GM21619 (cell line): Measurements from ENCODE around the gene OR51F2.
"Not testable (repeated sequence)": the region's sequence is repeated elsewhere in the genome, so short reads cannot be mapped to it uniquely, and the experiment has no call there.

Experiments used
- ATAC-seq: cut with Tn5 transposase; IDR thresholded peaks from one replicate; pipeline ENCODE4 v1.9.1; 2021; ENCODE audit not compliant: unreplicated experiment

The OR51F2 gene

DNA sequence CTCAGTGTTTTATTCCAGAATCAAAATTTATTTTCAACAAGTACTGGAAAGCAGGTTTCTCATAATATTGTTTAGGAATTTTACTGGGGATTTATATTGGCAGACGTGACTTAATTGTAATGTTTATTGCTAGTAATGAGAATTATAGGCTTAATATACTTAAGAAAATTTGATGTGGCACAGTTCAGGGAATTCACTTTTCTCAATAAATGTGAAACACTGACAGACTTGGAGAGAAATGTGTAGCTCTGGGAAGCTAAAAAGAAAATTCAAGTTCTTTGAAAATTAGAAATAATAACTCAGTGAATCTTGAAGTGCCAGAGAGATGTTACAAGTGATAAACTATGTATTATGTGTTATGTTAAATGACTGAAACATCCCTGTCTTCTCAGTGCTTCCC lies at the start of gene OR51F2:
Gene OR51F2 (plus strand): TSS at position 301 of the 400 bp plus-strand sequence. CDS start 101 bp downstream, outside the sequence.
- no peak for ATAC-seq

DNA sequence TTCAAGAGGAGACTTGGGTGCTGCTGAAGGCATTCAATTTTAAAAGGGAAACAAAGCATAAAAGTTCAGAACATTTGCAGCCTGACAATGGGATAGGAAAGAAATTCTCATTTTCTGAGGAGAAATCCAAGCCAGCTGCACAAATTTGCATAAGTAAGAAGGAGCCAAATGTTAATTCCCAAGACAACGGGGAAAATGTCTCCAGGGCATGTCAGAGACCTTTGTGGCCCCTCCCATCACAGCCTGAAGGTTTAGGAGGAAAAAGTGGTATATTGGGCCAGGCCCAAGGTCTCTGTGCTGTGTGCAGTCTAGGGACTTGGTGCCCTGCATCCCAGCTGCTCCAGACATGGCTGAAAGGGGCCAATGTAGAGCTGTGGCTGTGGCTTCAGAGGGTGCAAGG lies 38.7 kb upstream of the OR51F2 start:
- no peak for ATAC-seq

DNA sequence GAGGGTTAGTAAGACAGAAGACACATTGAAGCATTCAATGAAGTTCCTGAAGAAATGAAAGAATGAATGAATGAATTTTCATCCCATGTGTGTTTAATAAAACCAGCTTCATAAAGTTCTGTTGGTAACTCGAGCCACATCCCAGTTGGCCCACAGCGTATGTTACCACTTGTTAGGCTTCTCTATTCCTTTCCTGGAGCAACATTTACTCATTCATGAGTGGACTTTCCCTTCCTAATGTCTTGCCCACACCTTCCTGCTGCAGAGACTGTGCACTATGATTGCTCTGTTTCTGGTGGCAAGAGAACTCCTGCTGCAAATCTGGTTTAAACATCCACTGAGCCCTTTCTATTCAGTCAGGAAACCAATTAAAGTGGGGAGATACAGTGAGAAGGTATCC lies 23.9 kb upstream of the OR51F2 start:
- ATAC-seq = no peak

DNA sequence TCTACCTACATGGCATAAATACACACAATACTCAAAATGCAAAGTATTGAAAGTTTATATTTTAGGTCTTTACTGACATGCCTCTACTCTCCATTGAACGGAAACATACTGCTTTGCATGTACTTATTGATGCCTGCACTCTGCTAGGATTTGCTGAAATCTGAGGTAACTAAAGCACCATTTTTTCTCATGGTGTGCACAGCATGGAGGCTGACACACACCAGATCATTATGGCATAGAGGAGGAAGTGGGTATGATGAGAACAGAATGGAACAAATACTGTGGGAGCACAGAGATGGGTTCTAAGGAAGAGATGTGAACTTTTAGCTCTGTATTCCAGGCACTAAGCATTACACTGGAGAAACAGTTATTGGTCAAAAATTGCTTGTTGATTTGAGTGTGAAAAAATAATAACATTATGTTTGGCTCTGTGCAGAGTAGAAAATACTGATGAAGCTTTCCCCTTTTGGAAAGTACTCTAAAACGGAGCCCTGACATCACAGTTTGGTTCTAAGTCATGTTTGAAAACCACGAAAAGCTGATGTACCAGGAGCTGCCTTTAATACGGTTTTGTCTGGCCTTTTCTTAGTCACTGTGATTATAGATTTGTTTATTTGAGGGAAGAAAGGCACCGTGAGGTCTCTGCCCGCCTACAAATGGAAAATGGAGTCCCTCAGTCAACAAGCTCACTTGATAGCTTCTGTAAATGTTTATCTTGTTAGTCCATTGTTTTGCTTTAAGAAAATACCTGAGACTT lies 22.5 kb upstream of the OR51F2 start:
- no peak for ATAC-seq

DNA sequence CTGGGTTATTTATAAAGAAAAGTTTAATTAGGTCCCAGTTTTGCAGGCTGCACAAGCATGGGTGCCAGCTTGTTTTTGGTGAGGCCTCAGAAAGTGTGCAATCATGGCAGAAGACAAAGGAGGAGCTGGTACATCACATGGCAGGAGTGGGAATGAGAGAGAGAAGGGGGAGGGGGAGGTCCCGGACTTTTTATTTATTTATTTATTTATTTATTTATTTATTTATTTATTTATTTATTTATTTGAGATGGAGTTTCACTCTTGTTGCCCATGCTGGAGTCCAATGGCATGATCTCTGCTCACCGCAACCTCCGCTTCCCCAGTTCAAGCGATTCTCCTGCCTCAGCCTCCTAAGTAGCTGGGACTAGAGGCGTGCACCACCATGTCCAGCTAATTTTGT lies 19.8 kb upstream of the OR51F2 start:
- ATAC-seq = not testable (repeated sequence)

DNA sequence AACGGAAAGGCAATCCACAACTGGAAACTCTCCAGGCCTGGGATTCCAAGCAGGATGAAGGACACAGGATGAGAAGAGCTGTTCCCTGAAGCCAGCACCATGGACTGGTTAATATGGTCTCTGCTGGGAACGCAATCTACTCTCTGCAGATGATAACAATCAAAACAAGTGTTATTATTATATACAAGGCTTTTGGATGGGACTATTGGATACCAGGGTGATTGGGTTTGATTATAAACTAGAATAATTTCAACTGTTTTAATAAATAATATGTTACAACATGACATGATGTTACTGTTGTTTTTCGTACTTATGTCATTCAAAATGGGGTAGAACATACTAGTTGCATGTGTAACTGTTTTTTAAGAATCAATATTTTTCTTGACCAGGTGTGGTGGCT lies 16.8 kb upstream of the OR51F2 start, which contains the start of gene OR52R1:
Gene OR52R1 (minus strand): TSS at position 101 of the 400 bp plus-strand sequence. CDS start 0 bp downstream, at position 101.
- ATAC-seq = no peak

DNA sequence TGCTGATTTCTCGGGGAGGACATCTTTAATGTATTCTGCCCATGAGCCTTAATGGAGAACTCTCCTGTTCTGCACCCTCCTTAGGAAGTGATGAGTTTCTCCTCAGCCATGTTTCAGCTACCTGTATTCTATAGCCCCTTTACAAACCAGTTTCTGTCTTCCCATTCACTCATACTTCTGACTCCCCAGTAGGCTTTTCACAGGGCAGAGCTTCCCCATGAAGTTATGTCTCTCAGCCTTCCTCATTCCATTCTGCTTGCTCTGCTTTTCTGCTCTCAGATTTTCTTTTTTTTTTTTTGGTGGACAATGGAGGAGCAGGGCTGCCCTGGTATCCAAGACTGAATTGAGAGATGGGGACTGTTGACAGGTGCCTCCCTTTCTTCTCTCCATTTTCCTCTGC lies 12.6 kb upstream of the OR51F2 start:
- ATAC-seq = no peak

DNA sequence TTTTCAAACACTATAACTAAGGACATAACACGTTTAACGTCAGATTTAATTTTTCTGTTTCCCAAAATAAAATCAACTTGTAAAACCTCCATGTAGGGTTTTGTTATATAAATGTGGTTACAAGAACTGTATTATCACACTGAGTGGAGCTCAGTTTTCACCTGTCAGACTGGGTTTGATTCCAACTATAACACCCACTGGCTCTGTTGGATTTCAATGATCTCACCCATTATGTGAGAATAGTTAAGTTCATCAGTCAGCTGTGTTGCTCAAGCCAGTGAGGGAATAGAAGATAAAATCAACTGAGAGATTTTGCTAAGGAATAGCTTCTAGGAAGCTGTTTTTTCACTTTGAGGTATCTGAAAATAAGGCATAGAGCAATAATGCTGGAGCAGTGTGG lies 11.9 kb upstream of the OR51F2 start:
- ATAC-seq = no peak

DNA sequence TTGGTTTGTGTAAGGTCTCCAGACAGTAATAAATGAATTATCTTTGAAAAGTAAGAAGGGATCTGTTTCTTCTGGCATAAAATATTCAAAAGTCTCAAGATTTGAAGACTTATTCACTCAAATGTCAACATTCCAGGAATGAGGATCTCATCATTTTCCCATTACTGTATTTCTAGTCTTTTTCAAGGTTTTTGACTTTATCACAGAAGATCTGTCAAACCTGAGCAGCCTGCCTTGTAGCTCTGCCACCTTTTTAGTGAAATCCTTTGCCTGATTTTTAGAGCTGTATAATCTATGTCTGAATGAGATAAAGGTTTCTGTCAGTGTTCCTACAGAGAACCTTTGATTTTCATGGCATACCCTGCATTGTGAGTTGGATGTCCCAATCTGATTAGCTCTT lies 4.0 kb downstream of the OR51F2 start:
- no peak for ATAC-seq

GRCh38 chr11:4826425-4826824 lies 5.3 kb downstream of the OR51F2 start:
- no peak for ATAC-seq

DNA sequence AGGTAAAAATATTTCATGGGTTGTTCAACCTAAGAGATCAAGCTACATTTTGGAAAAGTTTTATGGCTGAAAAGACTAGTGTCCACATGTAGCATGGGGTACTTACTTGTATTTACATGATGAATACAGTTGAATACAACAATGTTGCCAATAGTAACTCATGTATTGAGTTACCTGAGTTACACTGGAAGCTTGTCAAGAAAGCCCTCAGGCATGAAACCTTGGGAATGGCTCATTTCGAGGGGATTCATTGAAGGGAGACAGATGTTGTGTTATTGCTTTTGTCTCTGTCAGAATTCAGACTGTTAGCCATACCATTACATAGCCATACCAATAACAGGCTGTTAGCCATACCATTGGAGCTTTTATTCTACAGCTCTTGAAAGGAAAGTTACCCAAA lies 9.2 kb downstream of the OR51F2 start:
- ATAC-seq = no peak

- ATAC-seq = no peak
These were observed 9.8 kb downstream of the OR51F2 start for GRCh38 chr11:4830909-4831308.

GRCh38 chr11:4839851-4840549 lies 18.9 kb downstream of the OR51F2 start:
- no peak for ATAC-seq

DNA sequence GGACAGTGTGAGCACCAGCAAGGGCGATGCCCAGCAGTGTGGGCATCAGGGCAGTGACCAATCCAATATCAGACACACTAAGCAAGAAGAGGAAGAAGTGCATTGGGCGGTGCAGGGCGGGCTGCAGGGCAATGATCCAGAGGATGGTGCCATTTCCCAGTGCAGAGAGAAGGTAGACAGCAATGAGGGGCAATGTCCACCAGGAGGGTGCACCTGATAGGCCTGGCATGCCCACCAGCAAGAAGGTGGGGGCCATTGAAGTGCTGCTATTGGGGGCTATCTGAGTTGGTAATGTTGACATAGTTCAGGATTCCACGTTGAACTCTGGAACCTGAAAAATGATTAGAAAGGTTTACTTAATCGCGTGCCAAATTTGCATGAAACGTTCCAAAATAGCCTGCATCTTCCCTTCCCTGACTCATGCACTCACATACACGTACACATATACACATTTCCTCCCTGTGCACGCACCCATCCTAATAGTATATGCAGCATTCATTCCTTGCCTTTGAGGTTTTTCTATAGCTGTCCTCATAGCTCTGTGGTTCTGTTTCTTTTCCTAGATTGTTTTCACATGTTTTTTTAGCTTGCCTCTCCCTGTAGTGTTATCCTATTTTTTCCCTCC lies 27.9 kb downstream of the OR51F2 start, which contains the start of gene OR51S1:
Gene OR51S1 (minus strand): TSS at position 301 of the 625 bp plus-strand sequence. CDS start 0 bp downstream, at position 301.
- ATAC-seq = no peak

DNA sequence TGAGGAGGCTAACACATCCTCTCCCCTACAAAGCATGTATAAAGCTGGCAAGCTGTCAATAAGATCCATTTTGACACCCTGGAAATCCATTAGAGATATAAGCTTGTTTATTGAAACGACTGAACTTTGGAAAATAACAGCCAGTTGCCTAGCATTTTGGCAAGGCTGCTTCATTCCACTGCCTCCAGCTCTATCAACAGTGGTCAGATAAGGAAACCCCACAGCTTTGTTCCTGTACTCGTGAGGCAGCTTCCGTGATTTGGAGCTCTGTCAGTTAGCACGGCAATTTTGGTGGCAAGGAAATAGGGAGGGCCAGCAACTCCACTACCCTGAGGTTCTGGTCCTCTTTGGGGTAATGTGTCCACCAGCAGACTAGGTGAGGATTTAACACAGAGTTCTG lies 29.9 kb downstream of the OR51F2 start:
- no peak for ATAC-seq

- ATAC-seq = not testable (repeated sequence)
These were observed 33.2 kb downstream of the OR51F2 start for GRCh38 chr11:4854286-4854685.

DNA sequence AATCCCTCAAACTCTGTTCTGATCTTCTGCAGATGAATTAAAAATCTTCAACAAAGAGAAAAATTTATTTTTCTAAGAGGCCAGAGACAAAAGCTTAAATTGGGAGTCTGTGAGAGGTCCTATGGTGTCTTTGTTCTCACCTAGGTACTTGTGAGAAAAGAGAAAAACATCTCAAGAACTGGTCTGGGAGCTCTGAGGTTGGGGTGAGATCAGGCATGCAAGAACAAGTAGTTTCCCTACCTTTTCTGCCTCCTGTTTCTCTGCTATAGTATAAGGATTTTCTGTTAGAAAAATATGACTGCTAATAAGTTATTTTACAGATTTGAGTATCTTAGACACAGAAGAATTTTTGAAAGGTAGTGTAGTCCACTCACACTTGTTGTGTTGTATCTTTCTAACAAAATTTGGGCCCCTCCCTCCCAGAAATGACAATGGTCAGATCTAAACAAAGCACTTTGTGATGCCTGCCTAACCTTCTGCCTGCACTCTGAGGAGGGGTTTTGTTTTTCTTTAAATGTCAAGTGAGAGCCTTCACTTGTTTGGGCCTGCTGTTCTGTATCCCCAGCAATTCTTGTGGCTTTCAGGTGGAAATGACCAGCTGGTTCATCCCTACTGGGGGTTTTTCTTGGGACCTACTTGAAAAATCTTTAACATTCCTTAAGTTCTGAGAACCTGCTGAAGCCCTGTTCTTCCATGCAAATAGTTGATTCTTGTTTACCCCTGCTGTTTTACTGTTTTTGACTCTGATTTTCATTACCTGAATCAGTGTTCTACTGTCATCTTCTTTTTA lies 41.5 kb downstream of the OR51F2 start:
- no peak for ATAC-seq

GRCh38 chr11:4863876-4864275 lies 42.8 kb downstream of the OR51F2 start:
- no peak for ATAC-seq

DNA sequence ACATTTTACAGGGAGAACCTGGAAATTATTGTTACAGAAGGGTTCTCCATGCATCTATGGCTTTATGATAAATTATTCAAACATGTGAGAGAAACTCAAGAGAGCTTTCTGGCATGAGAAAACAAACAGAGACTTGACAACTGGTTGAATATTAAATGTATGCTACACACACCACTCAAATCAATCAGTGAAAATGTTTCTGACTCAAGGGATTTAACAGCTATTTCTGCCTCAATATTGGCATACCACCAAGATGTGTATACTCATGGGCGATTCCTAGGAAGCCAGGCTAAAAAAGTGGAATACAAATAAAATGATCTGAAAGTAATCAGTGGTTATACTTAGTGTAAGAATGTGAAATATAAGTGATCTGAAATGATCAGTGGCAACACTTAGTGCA lies 44.7 kb downstream of the OR51F2 start:
- no peak for ATAC-seq
